Lower leg skin (tissue), 3 donors: ENCODE results near the gene GPR84.

Source experiments
- CTCF ChIP-seq, 3 donors: fragments of 450-650 bp; IDR thresholded peaks; one replicate each; pipeline ENCODE4 v1.5.1; 2016; ENCODE audit warnings: antibody characterized with exemption in 3 of 3, mild to moderate bottlenecking in 3 of 3, moderate library complexity in 2 of 3
- POLR2A ChIP-seq, 2 donors: fragments of 450-650 bp; IDR thresholded peaks; one replicate each; pipeline ENCODE4 v1.6.1; 2016 to 2017; ENCODE audit warnings: antibody characterized with exemption in 2 of 2, mild to moderate bottlenecking in 1 of 2, moderate library complexity in 1 of 2

- TF ChIP-seq CTCF (IDR thresholded peaks at IDR 0.05) (no peak), POLR2A (IDR thresholded peaks at IDR 0.05) (no peak)
These were observed 10.9 kb upstream of the GPR84 start for GRCh38 chr12:54375259-54375579.
